ENCODE results near the gene GRM3. TPM values are rescaled to one million over a fixed set of nuclear protein-coding genes. Genes with fewer than 3 reads are reported as not detected.

The GRM3 gene
- total and polyA plus RNA-seq, 2 of the 13 experiments (the other 11 are each of a cell fraction or from before 2014, with no cell fraction given) = not detected

GRCh38 chr7:86785641-86786040 is 141.9 kb downstream of the GRM3 start:
- in situ Hi-C loops (cut with HindIII; ENCODE audit: extremely low pct_ligation_motif_present, low pct_unique_long_range_greater_than_20kb) = no loop called here
- no peak for FAIRE-seq
- intact Hi-C loops (cut with micrococcal nuclease; ENCODE audit: unreplicated experiment) = loop anchor here (5.0 kb wide), 1 partner anchor 332 kb away; no protein-coding TSS in a partner anchor
- TF ChIP-seq KLF15 (CRISPR knock-in tag; IDR thresholded peaks at IDR 0.05; ENCODE audit: borderline replicate concordance) (no peak), IRF2 (CRISPR knock-in tag; IDR thresholded peaks at IDR 0.05) (no peak), TAF1 (CRISPR knock-in tag; IDR thresholded peaks at IDR 0.05) (no peak), MAX (IDR thresholded peaks at IDR 0.05) (no peak), ZMAT3 (CRISPR knock-in tag; conservative IDR thresholded peaks at IDR 0.05) (no peak), DPF2 (CRISPR knock-in tag; IDR thresholded peaks at IDR 0.05; ENCODE audit: borderline replicate concordance, low read depth) (no peak), ZNF646 (CRISPR knock-in tag; IDR thresholded peaks at IDR 0.05) (no peak), KLF16 (CRISPR knock-in tag; IDR thresholded peaks at IDR 0.05) (no peak), TBL1XR1 (IDR thresholded peaks at IDR 0.05; ENCODE audit: borderline replicate concordance, low read length, partially characterized antibody) (no peak), ZNF83 (CRISPR knock-in tag; IDR thresholded peaks at IDR 0.05; ENCODE audit: borderline replicate concordance) (no peak), BCL3 (CRISPR knock-in tag; IDR thresholded peaks at IDR 0.05) (no peak), LCORL (IDR thresholded peaks at IDR 0.05) (no peak), LCORL (CRISPR knock-in tag; IDR thresholded peaks at IDR 0.05) (no peak), ZNF710 (CRISPR knock-in tag; IDR thresholded peaks at IDR 0.05; ENCODE audit: borderline replicate concordance) (no peak), ZNF337 (CRISPR knock-in tag; IDR thresholded peaks at IDR 0.05; ENCODE audit: borderline replicate concordance, low read depth) (no peak), ZNF616 (CRISPR knock-in tag; IDR thresholded peaks at IDR 0.05; ENCODE audit: low read depth) (no peak), POLR2AphosphoS5 (IDR thresholded peaks at IDR 0.05; ENCODE audit: low read depth, low read length) (no peak)

More at GRCh38 chr7:86785641-86786040, 141.9 kb downstream of the GRM3 start:
- ChIA-PET CTCF (ENCODE audit: low intra/inter-chr PET ratio, low total read pairs) (no interaction called here), POLR2A (no interaction called here)
- no peaks in the 10 kb centered on the region for H4K20me1 ChIP-seq (ENCODE audit: insufficient read depth, low read length)
- 19% methylated on average over 3 of the region's 3 CpGs for WGBS (ENCODE audit: low lambda C conversion rate)
- no peaks in the 10 kb centered on the region for H3K36me3 ChIP-seq (replicated peaks in 1 of 2; ENCODE audit: control insufficient read depth in 1 of 2, insufficient read depth in 2 of 2, low read length in 2 of 2)
- no peak overlapping the region for H2AFZ ChIP-seq (ENCODE audit: low read length)
- DNase-seq (ENCODE audit: low spot score) (no peak), ATAC-seq (no peak)
- BruUV-seq (replicated peaks) = no TSS peak
- no peaks in the 10 kb centered on the region for H3K4me1 ChIP-seq (ENCODE audit: insufficient read depth, low read length)
- no peak overlapping the region for H3K27ac ChIP-seq (ENCODE audit: extremely low read length, insufficient read depth, low read length)
- no peak overlapping the region for H3K4me2 ChIP-seq (ENCODE audit: low read depth, low read length)
- no peaks in the 10 kb centered on the region for H3K9me3 ChIP-seq (ENCODE audit: low read length)
- H3K79me2 ChIP-seq (ENCODE audit: insufficient read depth, low read length) = no peaks in the 10 kb centered on the region
- no peaks in the 10 kb centered on the region for H3K27me3 ChIP-seq (ENCODE audit: control insufficient read depth in 1 of 2, insufficient read depth in 2 of 2, low read length in 2 of 2)
- no peak overlapping the region for H3K4me3 ChIP-seq (replicated peaks in 1 of 3; ENCODE audit: insufficient read depth in 1 of 3, low read depth in 2 of 3, low read length in 3 of 3)
- no peak overlapping the region for H3K9ac ChIP-seq (ENCODE audit: insufficient read depth, low read depth, low read length)

Measured in HepG2 (cell line).